Liver (tissue), 9 donors: ENCODE results near the gene ALB. TPM values are rescaled to one million over a fixed set of nuclear protein-coding genes. Genes with fewer than 3 reads are reported as not detected.

Experiments
- DNase-seq: peaks from one replicate; pipeline ENCODE4 v3.0.0-alpha.2; 2017; ENCODE audit warnings: low spot score
- H3K27ac ChIP-seq, 2 donors: one replicate each; pipeline ENCODE4 v1.7.0; 2013; ENCODE audit warnings: inconsistent platforms in 2 of 2, low read length in 2 of 2, control low read depth in 1 of 2, low read depth in 1 of 2, mild to moderate bottlenecking in 1 of 2
- H3K27me3 ChIP-seq, 4 donors: one replicate each; pipeline versions ENCODE4 v1.6.1 to v1.7.0; 2013; ENCODE audit warnings: low read length in 3 of 4, inconsistent platforms in 1 of 4, mild to moderate bottlenecking in 1 of 4, moderate library complexity in 1 of 4; ENCODE audit not compliant: control insufficient read depth in 4 of 4, insufficient read depth in 4 of 4
- H3K36me3 ChIP-seq, 4 donors: one replicate each; pipeline versions ENCODE4 v1.6.1 to v1.7.0; 2013; ENCODE audit warnings: low read length in 3 of 4, mild to moderate bottlenecking in 3 of 4, low read depth in 1 of 4, moderate library complexity in 1 of 4; ENCODE audit not compliant: control insufficient read depth in 4 of 4, insufficient read depth in 3 of 4
- H3K4me1 ChIP-seq, 4 donors: one replicate each; pipeline versions ENCODE4 v1.6.1 to v1.7.0; 2013; ENCODE audit warnings: low read length in 3 of 4, mild to moderate bottlenecking in 3 of 4, moderate library complexity in 1 of 4; ENCODE audit not compliant: control insufficient read depth in 4 of 4, insufficient read depth in 4 of 4
- H3K4me3 ChIP-seq, 3 donors: one replicate each; pipeline versions ENCODE4 v1.6.1 to v1.7.0; 2013; ENCODE audit warnings: low read length in 3 of 3, control low read depth in 1 of 3, low read depth in 1 of 3, mild to moderate bottlenecking in 1 of 3
- H3K9ac ChIP-seq, 2 donors: one replicate each; pipeline ENCODE4 v1.7.0; 2013; ENCODE audit warnings: low read length in 2 of 2, mild to moderate bottlenecking in 2 of 2, moderate library complexity in 2 of 2, control low read depth in 1 of 2, low read depth in 1 of 2
- H3K9me3 ChIP-seq, 4 donors: one replicate each; pipeline versions ENCODE4 v1.6.1 to v1.7.0; 2013; ENCODE audit warnings: low read length in 3 of 4; ENCODE audit not compliant: control insufficient read depth in 4 of 4
- EGR1 ChIP-seq, 2 donors: IDR thresholded peaks; 2 replicates each; pipeline ENCODE4 v1.6.1; 2016 to 2018; ENCODE audit warnings: antibody characterized with exemption in 2 of 2, low read depth in 2 of 2
- FOXA1 ChIP-seq: IDR thresholded peaks from 2 replicates; pipeline ENCODE4 v1.6.1; 2016; ENCODE audit warnings: antibody characterized with exemption
- HNF4A ChIP-seq, 2 donors: conservative IDR thresholded peaks; 2 replicates each; pipeline ENCODE4 v1.6.1; 2016; ENCODE audit warnings: antibody characterized with exemption in 2 of 2, mild to moderate bottlenecking in 2 of 2
- HNF4G ChIP-seq: IDR thresholded peaks from 2 replicates; pipeline ENCODE4 v1.6.1; 2016; ENCODE audit warnings: antibody characterized with exemption
- JUND ChIP-seq, 2 donors: IDR thresholded peaks; 2 replicates each; pipeline ENCODE4 v1.6.1; 2016; ENCODE audit warnings: antibody characterized with exemption in 2 of 2
- NR2F2 ChIP-seq: IDR thresholded peaks from 2 replicates; pipeline ENCODE4 v1.6.1; 2016; ENCODE audit warnings: antibody characterized with exemption
- RAD21 ChIP-seq, 2 donors: IDR thresholded peaks; 2 replicates each; pipeline ENCODE4 v1.6.1; 2016; ENCODE audit warnings: antibody characterized with exemption in 2 of 2, mild to moderate bottlenecking in 2 of 2
- TAF1 ChIP-seq: conservative IDR thresholded peaks from 2 replicates; pipeline ENCODE4 v1.6.1; 2016; ENCODE audit warnings: antibody characterized with exemption, mild to moderate bottlenecking
- WGBS: extraction: QIAGEN DNeasy Blood & Tissue Kit; methylation state at CpG from one replicate; pipeline ENCODE4 v1.1.7; 2013; 5-methylcytosine and 5-hydroxymethylcytosine counted together
- polyA plus RNA-seq, 2 donors: library from polyadenylated mRNA; stranded (reverse) in 1 of 2; unstranded in 1 of 2; fragments of 200-250 nt in 1 of 2; fragments of >200 nt in 1 of 2; fragmentation: Nextera tagmentation in 1 of 2; extraction: Ambion mirVana in 1 of 2; gene quantifications; one replicate each; pipeline versions ENCODE4 v1.2.1 to v1.2.3, GENCODE V29; 2013 to 2015
- total RNA-seq, 2 donors: library from RNA; depleted of rRNA; stranded (reverse); fragments of >200 nt; gene quantifications; one replicate each; pipeline ENCODE4 v1.2.3, GENCODE V29; 2014
- TF ChIP-seq, protein P1 (sequence below): IDR thresholded peaks from 2 replicates; pipeline ENCODE4 v1.6.1; 2016; ENCODE audit warnings: antibody characterized with exemption
- TF ChIP-seq, protein P2 (sequence below): IDR thresholded peaks from 2 replicates; pipeline ENCODE4 v1.6.1; 2016; ENCODE audit warnings: antibody characterized with exemption
- TF ChIP-seq, protein P3 (sequence below): IDR thresholded peaks from 2 replicates; pipeline ENCODE4 v1.6.1; 2016; ENCODE audit warnings: antibody characterized with exemption, mild to moderate bottlenecking
- donor health status: healthy.
- donor health status: healthy.
- donor health status: healthy.
- donor health status: healthy.
- donor health status: healthy.

Gene ALB
- total and polyA plus RNA-seq, 4 donors = 33,161 to 59,987 (median 35,513) TPM

DNA sequence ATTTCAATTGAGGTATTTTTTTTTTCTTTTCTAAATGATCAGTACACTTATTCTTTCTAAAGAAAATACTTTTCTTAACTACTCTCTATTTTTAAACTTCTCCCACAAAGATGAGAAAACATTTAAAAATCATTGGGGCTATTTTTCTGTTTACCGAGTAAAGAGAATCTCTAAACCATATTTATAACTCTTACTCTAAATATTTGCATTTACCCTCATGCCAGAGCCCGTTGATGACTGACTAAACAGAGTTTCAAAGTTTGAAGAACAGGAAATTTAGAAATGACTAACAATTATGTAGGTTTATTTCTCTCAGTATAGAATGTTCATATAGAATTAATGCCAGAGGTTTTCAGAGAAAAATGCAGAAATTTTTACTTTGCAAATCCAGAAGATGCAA lies 2.7 kb upstream of the ALB start:
- Histone ChIP-seq H3K9me3 (no peaks in the 10 kb centered on the region), H3K4me1 (peaks cover 0 to 49% (median 38%) of the 10 kb centered on the region in 4 donors), H3K9ac (peak overlapping the region in 1 of 2 donors; percentile 63), H3K4me3 (no peak overlapping the region), H3K27me3 (no peaks in the 10 kb centered on the region), H3K27ac (peak overlapping the region in 1 of 2 donors; percentile 3), H3K36me3 (peaks cover 0 to 5% (median 2%) of the 10 kb centered on the region in 4 donors)
- 30% methylated on average over 2 of the region's 2 CpGs for WGBS
- no peak for DNase-seq
- TF ChIP-seq NR2F2 (no peak), JUND (IDR thresholded peaks at IDR 0.05) (no peak), HNF4A (conservative IDR thresholded peaks at IDR 0.05) (no peak)

- TF ChIP-seq FOXA1 = no peak
- no peak for TF ChIP-seq EGR1 (IDR thresholded peaks at IDR 0.05; ENCODE audit: low read depth in 2 of 2)
- TF ChIP-seq TAF1 = peak; percentile 10
- TF ChIP-seq HNF4A (conservative IDR thresholded peaks at IDR 0.05) = no peak
- TF ChIP-seq, protein P1, sequence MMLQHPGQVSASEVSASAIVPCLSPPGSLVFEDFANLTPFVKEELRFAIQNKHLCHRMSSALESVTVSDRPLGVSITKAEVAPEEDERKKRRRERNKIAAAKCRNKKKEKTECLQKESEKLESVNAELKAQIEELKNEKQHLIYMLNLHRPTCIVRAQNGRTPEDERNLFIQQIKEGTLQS = peak; percentile 7
- TF ChIP-seq, protein P2, sequence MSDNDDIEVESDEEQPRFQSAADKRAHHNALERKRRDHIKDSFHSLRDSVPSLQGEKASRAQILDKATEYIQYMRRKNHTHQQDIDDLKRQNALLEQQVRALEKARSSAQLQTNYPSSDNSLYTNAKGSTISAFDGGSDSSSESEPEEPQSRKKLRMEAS = no peak
- peak overlapping the region; percentile 41 to 82 for H3K27ac ChIP-seq
- H3K9ac ChIP-seq = peak overlapping the region; percentile 88 to 95
- H3K27me3 ChIP-seq = no peaks in the 10 kb centered on the region
- H3K4me3 ChIP-seq = peak overlapping the region; percentile 58 to 70 (median 61)
- peaks cover 0 to 27% (median 10%) of the 10 kb centered on the region in 4 donors for H3K36me3 ChIP-seq
- 35% methylated on average over 1 of the region's 1 CpG for WGBS
- no peaks in the 10 kb centered on the region for H3K9me3 ChIP-seq
- DNase-seq = no peak
- H3K4me1 ChIP-seq = peaks cover 0 to 42% (median 34%) of the 10 kb centered on the region in 4 donors
Measured at GRCh38 chr4:73404457-73404856, 370 bp downstream of the ALB start.

DNA sequence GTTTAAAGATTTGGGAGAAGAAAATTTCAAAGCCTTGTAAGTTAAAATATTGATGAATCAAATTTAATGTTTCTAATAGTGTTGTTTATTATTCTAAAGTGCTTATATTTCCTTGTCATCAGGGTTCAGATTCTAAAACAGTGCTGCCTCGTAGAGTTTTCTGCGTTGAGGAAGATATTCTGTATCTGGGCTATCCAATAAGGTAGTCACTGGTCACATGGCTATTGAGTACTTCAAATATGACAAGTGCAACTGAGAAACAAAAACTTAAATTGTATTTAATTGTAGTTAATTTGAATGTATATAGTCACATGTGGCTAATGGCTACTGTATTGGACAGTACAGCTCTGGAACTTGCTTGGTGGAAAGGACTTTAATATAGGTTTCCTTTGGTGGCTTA lies 1.1 kb downstream of the ALB start:
- Histone ChIP-seq H3K4me3 (peak overlapping the region; percentile 70 to 85 (median 71)), H3K9ac (peak overlapping the region; percentile 88 to 95), H3K27ac (peak overlapping the region; percentile 7 to 82), H3K4me1 (peaks cover 0 to 41% (median 37%) of the 10 kb centered on the region in 4 donors), H3K27me3 (no peaks in the 10 kb centered on the region), H3K9me3 (no peaks in the 10 kb centered on the region), H3K36me3 (peaks cover 0 to 33% (median 12%) of the 10 kb centered on the region in 4 donors)
- TF ChIP-seq HNF4G (no peak), HNF4A (conservative IDR thresholded peaks at IDR 0.05) (no peak), RAD21 (IDR thresholded peaks at IDR 0.05) (no peak), NR2F2 (no peak)
- TF ChIP-seq, protein P3, sequence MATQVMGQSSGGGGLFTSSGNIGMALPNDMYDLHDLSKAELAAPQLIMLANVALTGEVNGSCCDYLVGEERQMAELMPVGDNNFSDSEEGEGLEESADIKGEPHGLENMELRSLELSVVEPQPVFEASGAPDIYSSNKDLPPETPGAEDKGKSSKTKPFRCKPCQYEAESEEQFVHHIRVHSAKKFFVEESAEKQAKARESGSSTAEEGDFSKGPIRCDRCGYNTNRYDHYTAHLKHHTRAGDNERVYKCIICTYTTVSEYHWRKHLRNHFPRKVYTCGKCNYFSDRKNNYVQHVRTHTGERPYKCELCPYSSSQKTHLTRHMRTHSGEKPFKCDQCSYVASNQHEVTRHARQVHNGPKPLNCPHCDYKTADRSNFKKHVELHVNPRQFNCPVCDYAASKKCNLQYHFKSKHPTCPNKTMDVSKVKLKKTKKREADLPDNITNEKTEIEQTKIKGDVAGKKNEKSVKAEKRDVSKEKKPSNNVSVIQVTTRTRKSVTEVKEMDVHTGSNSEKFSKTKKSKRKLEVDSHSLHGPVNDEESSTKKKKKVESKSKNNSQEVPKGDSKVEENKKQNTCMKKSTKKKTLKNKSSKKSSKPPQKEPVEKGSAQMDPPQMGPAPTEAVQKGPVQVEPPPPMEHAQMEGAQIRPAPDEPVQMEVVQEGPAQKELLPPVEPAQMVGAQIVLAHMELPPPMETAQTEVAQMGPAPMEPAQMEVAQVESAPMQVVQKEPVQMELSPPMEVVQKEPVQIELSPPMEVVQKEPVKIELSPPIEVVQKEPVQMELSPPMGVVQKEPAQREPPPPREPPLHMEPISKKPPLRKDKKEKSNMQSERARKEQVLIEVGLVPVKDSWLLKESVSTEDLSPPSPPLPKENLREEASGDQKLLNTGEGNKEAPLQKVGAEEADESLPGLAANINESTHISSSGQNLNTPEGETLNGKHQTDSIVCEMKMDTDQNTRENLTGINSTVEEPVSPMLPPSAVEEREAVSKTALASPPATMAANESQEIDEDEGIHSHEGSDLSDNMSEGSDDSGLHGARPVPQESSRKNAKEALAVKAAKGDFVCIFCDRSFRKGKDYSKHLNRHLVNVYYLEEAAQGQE = no peak
- no peak for DNase-seq
- WGBS = 32% methylated on average over 2 of the region's 2 CpGs
